Bronchial epithelial cell (primary cell): ENCODE results near the gene FKTN. TPM values are rescaled to one million over a fixed set of nuclear protein-coding genes. Genes with fewer than 3 reads are reported as not detected.

ENCODE experiments used
- DNase-seq: peaks from one replicate; pipeline ENCODE4 v3.0.0-alpha.2; 2010; ENCODE audit warnings: low read depth
- FAIRE-seq: peaks from 2 replicates; lab custom pipeline; 2011; peaks lifted over from hg19 to GRCh38; lab: Jason Lieb, UNC
- H3K27me3 ChIP-seq: 2 replicates; pipeline ENCODE4 v1.5.1; 2011; ENCODE audit warnings: low read length; ENCODE audit not compliant: control insufficient read depth, insufficient read depth
- H3K36me3 ChIP-seq: 2 replicates; pipeline ENCODE4 v1.5.1; 2011; ENCODE audit warnings: low read length; ENCODE audit not compliant: control insufficient read depth, insufficient read depth
- H3K4me3 ChIP-seq: 2 replicates; pipeline ENCODE4 v1.5.1; 2011; ENCODE audit warnings: mild to moderate bottlenecking, low read depth, low read length, control low read depth
- CTCF ChIP-seq: IDR thresholded peaks from 2 replicates; pipeline ENCODE4 v1.5.1; 2011; ENCODE audit warnings: mild to moderate bottlenecking, moderate library complexity, low read length, control low read depth, inconsistent platforms; ENCODE audit not compliant: insufficient read depth, severe bottlenecking
- total RNA-seq: library from RNA; depleted of rRNA; stranded (reverse); fragments of >200 nt; gene quantifications from 2 replicates; pipeline ENCODE4 v1.2.1, GENCODE V29; 2014

Gene FKTN
- total RNA-seq, 1 donor from 2014 or later: 17.9 TPM

- FAIRE-seq (no peak), DNase-seq (no peak)
- no peaks in the 10 kb centered on the region for H3K27me3 ChIP-seq
- no peak for TF ChIP-seq CTCF
- no peak overlapping the region for H3K4me3 ChIP-seq
- H3K36me3 ChIP-seq: peaks cover 2% of the 10 kb centered on the region
Measured at GRCh38 chr9:105593145-105593544, 35.2 kb downstream of the FKTN start.

GRCh38 chr9:105608721-105609598 is 51.0 kb downstream of the FKTN start:
- DNase-seq: peak; percentile 54
- Histone ChIP-seq H3K27me3 (no peaks in the 10 kb centered on the region), H3K36me3 (peaks cover 1% of the 10 kb centered on the region), H3K4me3 (no peak overlapping the region)
- FAIRE-seq: no peak
- peak; percentile 23 for TF ChIP-seq CTCF

- Histone ChIP-seq H3K27me3 (no peaks in the 10 kb centered on the region), H3K4me3 (no peak overlapping the region), H3K36me3 (no peaks in the 10 kb centered on the region)
- DNase-seq (no peak), FAIRE-seq (no peak)
- no peak for TF ChIP-seq CTCF
Measured at GRCh38 chr9:105621001-105621400, 63.1 kb downstream of the FKTN start.

GRCh38 chr9:105625088-105625487 is 67.2 kb downstream of the FKTN start:
- Histone ChIP-seq H3K27me3 (no peaks in the 10 kb centered on the region), H3K36me3 (no peaks in the 10 kb centered on the region), H3K4me3 (no peak overlapping the region)
- FAIRE-seq: no peak
- no peak for DNase-seq
- no peak for TF ChIP-seq CTCF

GRCh38 chr9:105632807-105633206 is 74.9 kb downstream of the FKTN start:
- DNase-seq (no peak), FAIRE-seq (no peak)
- H3K4me3 ChIP-seq: no peak overlapping the region
- H3K36me3 ChIP-seq: no peaks in the 10 kb centered on the region
- no peak for TF ChIP-seq CTCF
- no peaks in the 10 kb centered on the region for H3K27me3 ChIP-seq

- FAIRE-seq: no peak
- no peak for TF ChIP-seq CTCF
- no peak for DNase-seq
- H3K4me3 ChIP-seq: no peak overlapping the region
- no peaks in the 10 kb centered on the region for H3K36me3 ChIP-seq
- no peaks in the 10 kb centered on the region for H3K27me3 ChIP-seq
Measured at GRCh38 chr9:105633411-105633810, 75.5 kb downstream of the FKTN start.
